Lung (tissue), 12 donors: ENCODE measurements around the gene GDF11. TPM values are rescaled to one million over a fixed set of nuclear protein-coding genes. Genes with fewer than 3 reads are reported as not detected.
"Not testable (repeated sequence)": the region's sequence is repeated elsewhere in the genome, so short reads cannot be mapped to it uniquely, and the experiment has no call there.

Experiments used
- ATAC-seq: fragments of 200-7000 bp; cut with Tn5 transposase; one replicate; pipeline ENCODE4 v1.9.1; 2020; ENCODE audit warnings: moderate number of reproducible peaks; ENCODE audit not compliant: insufficient read depth, low FRiP score
- DNase-seq, 3 donors: peaks; one replicate each; pipeline ENCODE4 v3.0.0-alpha.2; 2013 to 2017
- H3K27ac ChIP-seq, 2 donors: one replicate each; pipeline ENCODE4 v1.5.1; 2013; ENCODE audit warnings: mild to moderate bottlenecking in 2 of 2, moderate library complexity in 2 of 2, control low read depth in 1 of 2, inconsistent platforms in 1 of 2, low read depth in 1 of 2, low read length in 1 of 2
- H3K27me3 ChIP-seq, 3 donors: one replicate each; pipeline ENCODE4 v1.5.1; 2013; ENCODE audit warnings: low read length in 2 of 3; ENCODE audit not compliant: control insufficient read depth in 3 of 3, insufficient read depth in 3 of 3
- H3K36me3 ChIP-seq, 4 donors: one replicate each; pipeline ENCODE4 v1.5.1; 2013; ENCODE audit warnings: low read length in 4 of 4, mild to moderate bottlenecking in 1 of 4, moderate library complexity in 1 of 4; ENCODE audit not compliant: control insufficient read depth in 4 of 4, insufficient read depth in 4 of 4
- H3K4me1 ChIP-seq, 5 donors: one replicate each; pipeline ENCODE4 v1.5.1; 2013; ENCODE audit warnings: low read length in 5 of 5, mild to moderate bottlenecking in 2 of 5, moderate library complexity in 1 of 5; ENCODE audit not compliant: control insufficient read depth in 5 of 5, insufficient read depth in 5 of 5
- H3K4me3 ChIP-seq: one replicate; pipeline ENCODE4 v1.5.1; 2013; ENCODE audit warnings: mild to moderate bottlenecking, control low read depth, moderate library complexity
- H3K9ac ChIP-seq, 2 donors: one replicate each; pipeline ENCODE4 v1.5.1; 2013; ENCODE audit warnings: low read length in 2 of 2, control low read depth in 1 of 2; ENCODE audit not compliant: insufficient read depth in 1 of 2
- H3K9me3 ChIP-seq, 4 donors: one replicate each; pipeline ENCODE4 v1.5.1; 2013; ENCODE audit warnings: low read length in 3 of 4, mild to moderate bottlenecking in 1 of 4, moderate library complexity in 1 of 4; ENCODE audit not compliant: control insufficient read depth in 4 of 4, insufficient read depth in 3 of 4
- WGBS, 2 donors: extraction: QIAGEN DNeasy Blood & Tissue Kit; methylation state at CpG; one replicate each; pipeline ENCODE4 v1.1.7; 2013; 5-methylcytosine and 5-hydroxymethylcytosine counted together
- polyA plus RNA-seq, 2 donors: library from polyadenylated mRNA; stranded (reverse); fragments of 200-250 nt; gene quantifications; one replicate each; pipeline ENCODE4 v1.2.1, GENCODE V29; 2013
- total RNA-seq, 2 donors: library from RNA; depleted of rRNA in 1 of 2; stranded (reverse); fragments of >200 nt in 1 of 2; gene quantifications; one replicate each; pipeline ENCODE4 v1.2.1, GENCODE V29; 2014 to 2021
- TF ChIP-seq, protein P1 (sequence below): IDR thresholded peaks from 2 replicates; pipeline ENCODE4 v1.5.1; 2012; ENCODE audit warnings: mild to moderate bottlenecking; ENCODE audit errors: control extremely low read depth, extremely low read depth
- donor health status: control.
- donor health status: control.
- donor health status: Bipolar disorder and iron deficiency.
- donor health status: healthy.
- donor health status: DM: yes; HTN: yes; CAD: no.

GDF11 gene
- total and polyA plus RNA-seq, 4 donors, result 0.93 to 8.3 (median 3.2) TPM

DNA sequence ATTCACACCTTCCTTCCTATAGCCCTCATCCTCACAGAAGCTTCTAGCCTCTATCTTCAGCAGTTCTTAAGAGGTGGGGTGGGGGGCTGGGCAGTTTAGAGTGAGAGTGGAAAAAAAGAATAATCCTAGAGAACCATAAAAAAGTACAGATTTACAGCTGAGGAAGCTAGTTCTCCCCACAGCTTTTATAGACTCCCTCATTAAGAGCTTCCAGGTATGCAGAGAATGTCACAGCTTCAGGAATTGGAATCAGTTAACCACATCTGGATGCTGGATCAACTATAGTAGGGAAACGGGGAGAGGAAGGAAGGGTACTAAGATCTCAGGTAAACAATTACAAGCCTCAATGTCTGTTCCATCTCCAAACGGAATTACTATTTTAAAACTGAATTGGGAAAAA, 12.3 kb downstream of the GDF11 start:
- no peaks in the 10 kb centered on the region for H3K4me1 ChIP-seq
- no peaks in the 10 kb centered on the region for H3K9me3 ChIP-seq
- 65 to 73% methylated on average over 2 of the region's 2 CpGs for WGBS, 2 donors
- ATAC-seq, result no peak
- H3K27me3 ChIP-seq, result no peaks in the 10 kb centered on the region
- H3K36me3 ChIP-seq, result peaks cover 28 to 59% (median 40%) of the 10 kb centered on the region in 4 donors
- TF ChIP-seq, protein P1, sequence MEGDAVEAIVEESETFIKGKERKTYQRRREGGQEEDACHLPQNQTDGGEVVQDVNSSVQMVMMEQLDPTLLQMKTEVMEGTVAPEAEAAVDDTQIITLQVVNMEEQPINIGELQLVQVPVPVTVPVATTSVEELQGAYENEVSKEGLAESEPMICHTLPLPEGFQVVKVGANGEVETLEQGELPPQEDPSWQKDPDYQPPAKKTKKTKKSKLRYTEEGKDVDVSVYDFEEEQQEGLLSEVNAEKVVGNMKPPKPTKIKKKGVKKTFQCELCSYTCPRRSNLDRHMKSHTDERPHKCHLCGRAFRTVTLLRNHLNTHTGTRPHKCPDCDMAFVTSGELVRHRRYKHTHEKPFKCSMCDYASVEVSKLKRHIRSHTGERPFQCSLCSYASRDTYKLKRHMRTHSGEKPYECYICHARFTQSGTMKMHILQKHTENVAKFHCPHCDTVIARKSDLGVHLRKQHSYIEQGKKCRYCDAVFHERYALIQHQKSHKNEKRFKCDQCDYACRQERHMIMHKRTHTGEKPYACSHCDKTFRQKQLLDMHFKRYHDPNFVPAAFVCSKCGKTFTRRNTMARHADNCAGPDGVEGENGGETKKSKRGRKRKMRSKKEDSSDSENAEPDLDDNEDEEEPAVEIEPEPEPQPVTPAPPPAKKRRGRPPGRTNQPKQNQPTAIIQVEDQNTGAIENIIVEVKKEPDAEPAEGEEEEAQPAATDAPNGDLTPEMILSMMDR, result no peak
- no peak overlapping the region for H3K9ac ChIP-seq
- no peak for DNase-seq
- H3K27ac ChIP-seq, result no peak overlapping the region
- no peak overlapping the region for H3K4me3 ChIP-seq

DNA sequence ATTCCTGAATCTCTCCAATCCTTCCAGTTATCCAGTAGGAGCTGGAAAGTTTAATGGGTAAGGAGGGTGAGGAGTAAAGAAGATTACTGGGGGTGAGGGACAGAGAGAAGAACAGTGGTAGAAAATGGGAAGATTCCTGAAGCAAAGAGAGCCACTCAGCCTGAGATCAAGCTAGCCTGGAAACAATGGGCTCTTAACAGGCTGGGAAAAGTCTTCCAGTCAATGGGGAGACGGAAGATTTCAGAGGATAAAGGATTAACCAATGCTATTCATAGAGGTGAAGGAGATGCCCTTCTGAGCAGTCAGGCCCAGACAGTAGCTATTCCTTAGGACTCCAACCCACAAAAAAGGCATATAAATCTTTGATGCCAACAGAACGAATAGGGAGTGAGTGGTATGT, 14.8 kb downstream of the GDF11 start:
- DNase-seq (no peak), ATAC-seq (no peak)
- no peak overlapping the region for H3K9ac ChIP-seq
- no peak overlapping the region for H3K27ac ChIP-seq
- H3K27me3 ChIP-seq, result no peaks in the 10 kb centered on the region
- WGBS, 2 donors, result 84 to 91% methylated on average over 2 of the region's 2 CpGs
- H3K4me1 ChIP-seq, result no peaks in the 10 kb centered on the region
- H3K9me3 ChIP-seq, result no peaks in the 10 kb centered on the region
- no peak overlapping the region for H3K4me3 ChIP-seq
- TF ChIP-seq, protein P1, result no peak
- peaks cover 28 to 50% (median 30%) of the 10 kb centered on the region in 4 donors for H3K36me3 ChIP-seq

DNA sequence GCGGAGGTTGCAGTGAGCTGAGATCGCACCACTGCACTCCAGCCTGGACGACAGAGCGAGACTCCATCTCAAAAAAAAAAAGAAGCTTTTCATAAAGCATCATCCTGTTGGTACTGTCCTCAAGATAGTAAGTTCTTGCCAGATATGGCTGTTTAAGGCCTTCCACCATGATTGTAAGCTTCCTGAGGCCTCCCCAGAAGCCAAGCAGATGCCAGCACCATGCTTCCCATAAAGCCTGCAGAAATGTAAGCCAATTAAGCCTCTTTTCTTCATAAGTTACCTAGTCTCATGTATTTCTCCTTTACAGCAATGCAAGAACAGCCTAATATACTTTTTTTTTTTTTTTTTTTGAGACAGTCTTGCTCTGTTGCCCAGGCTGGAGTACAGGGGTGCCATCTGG, 15.7 kb downstream of the GDF11 start:
- H3K4me1 ChIP-seq, H3K9me3 ChIP-seq, H3K9ac ChIP-seq, DNase-seq, ATAC-seq, H3K4me3 ChIP-seq, H3K27ac ChIP-seq, H3K27me3 ChIP-seq: not testable (repeated sequence)
- 98 to 100% methylated on average over 4 of the region's 4 CpGs for WGBS, 2 donors
- H3K36me3 ChIP-seq, result peaks cover 24 to 46% (median 32%) of the 10 kb centered on the region in 4 donors

DNA sequence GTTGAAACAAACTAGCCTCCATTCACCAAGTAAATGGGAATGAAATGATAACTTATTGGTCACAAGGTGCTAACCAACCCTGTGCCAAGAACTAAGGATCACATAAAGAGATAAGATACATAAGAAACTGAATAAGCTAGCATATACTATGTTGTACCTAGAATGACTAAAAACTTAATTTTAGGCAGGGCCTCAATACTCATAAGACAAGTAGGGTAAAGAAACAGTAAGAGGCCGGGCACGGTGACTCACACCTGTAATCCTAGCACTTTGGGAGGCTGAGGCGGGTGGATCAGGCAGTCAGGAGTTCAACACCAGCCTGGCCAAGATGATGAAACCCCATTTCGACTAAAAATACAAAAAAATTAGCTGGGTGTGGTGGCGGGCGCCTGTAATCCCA, 17.7 kb downstream of the GDF11 start:
- H3K27me3 ChIP-seq, result no peaks in the 10 kb centered on the region
- H3K9ac ChIP-seq, result no peak overlapping the region
- 92 to 94% methylated on average over 6 of the region's 6 CpGs for WGBS, 2 donors
- no peak overlapping the region for H3K4me3 ChIP-seq
- H3K4me1 ChIP-seq, result no peaks in the 10 kb centered on the region
- H3K9me3 ChIP-seq, result no peaks in the 10 kb centered on the region
- H3K36me3 ChIP-seq, result peaks cover 23 to 38% (median 34%) of the 10 kb centered on the region in 4 donors
- H3K27ac ChIP-seq, result no peak overlapping the region
- no peak for ATAC-seq
- TF ChIP-seq, protein P1, result no peak
- DNase-seq, result no peak
